Stimulated activated CD4-positive, alpha-beta T cell treated with anti-CD3 and anti-CD28 coated beads, Interleukin-1b, Interleukin-23, amount 100 ng/mL, for 1 hour (primary cell): Measurements from ENCODE around the gene SP3.

Experiments
- DNase-seq, 2 donors: peaks; one replicate each; pipeline ENCODE4 v3.0.0-alpha.2; 2020; ENCODE audit warnings: low read depth in 2 of 2

SP3 gene

DNA sequence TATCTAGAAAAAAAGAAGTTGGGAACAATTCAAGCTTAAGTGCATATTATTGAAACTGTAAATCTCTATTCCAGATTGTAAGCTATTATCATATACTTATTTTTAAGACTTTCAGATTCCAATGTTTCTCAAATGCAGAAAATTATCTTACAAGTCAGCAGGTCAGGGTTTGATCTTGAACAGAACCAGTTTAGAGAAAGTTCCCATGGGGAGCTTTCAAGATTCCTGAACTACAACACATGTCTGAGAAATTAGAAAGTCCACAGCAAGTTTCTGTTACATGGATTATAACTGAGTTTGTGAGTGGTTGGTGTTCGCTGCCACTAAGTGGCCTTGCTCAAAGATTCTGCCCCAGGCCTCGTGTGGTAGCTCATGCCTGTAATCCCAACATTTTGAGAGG lies 31.6 kb upstream of the SP3 start:
- no peak for DNase-seq

DNA sequence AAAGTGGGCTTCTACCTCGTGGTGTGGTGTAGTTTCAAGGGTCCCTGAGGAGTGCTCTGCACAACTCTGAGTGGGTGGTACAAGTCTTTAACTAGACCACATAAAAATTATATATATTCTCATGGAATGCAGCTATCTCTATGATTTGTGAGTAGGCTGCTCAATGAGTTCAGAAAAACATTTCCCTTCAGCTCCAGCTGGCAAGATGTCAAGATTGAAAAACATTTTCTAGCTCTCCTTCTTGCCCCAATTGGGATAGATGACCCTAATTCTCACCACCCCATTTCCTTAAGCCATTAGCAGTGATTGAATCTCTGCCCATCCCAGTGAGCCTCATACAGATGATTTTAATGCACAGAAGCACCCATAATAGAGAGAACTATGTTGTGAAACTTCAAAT lies 28.3 kb upstream of the SP3 start:
- DNase-seq = no peak

DNA sequence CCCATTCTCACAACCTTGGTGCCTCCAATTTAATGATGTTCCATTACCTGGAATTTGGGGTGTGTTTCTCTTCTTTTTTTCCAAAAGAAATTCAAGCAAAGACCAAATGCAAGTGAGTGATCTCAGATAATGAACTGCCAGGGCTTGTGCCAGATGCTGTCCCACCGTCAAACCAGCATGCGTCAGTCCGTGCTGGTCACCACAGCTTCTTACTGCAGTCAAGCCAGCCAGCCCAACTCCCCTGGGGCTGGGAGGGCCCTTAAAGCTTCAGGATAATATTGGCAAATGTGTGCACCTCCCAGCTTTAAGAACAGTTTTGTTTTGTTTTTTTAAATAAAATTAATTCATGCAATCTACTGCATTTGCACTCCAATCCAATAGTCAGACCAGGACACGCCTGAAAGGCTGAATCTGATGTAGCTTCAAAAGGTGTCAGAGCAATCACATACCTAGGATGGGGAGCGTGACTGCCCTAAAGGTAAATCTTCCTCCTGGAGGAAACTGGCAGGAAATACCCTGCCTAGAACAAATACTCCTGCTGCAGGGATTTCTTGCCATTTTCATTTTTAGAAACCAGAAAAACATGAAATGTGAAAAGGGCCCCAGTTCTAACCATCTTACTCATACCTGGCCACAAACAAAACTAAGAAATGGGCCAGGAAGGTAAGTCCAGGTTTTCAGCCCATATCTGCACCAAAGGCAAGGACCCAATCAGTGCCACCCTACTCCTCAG lies 26.8 kb upstream of the SP3 start:
- no peak for DNase-seq

DNA sequence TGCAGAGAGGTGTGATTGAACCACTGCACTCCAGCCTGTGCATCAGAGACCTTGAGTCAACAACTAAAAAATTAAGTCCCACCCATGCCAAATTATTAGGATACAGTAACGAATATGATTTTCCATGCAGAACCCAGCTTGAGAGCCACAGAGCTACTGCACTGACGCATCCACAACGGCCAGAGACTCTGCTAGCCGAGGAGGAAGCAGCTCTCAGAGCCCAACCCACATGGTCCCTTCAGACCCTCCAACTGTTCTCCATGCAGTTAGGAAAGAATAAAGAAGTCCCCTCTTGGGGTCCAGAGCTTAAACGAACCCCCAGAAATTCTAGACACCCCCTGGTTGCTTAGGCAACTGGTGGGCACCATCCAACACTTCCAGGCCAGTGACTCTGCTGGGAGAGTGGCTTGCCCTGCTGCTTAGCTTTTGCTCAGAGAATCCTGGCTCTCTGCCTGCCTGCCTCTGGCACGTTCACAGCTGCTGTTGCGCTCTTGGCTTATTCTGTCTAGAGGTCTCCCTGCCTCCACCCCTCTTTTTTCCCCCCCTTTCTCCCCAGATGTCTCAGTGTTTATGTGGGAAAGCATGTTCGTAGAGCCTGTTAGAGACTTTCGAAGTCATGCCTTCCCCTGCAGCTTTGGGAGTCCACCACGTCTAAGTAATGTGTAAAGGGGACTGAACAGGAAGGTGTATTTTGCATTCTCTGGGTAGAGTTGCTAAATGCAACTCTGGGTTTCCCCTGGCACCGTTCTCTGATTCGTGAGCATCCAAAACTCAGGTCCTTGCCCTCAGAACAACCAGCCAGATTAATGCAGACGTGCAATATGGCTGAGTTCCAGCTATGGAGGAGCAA lies 26.0 kb upstream of the SP3 start:
- no peak for DNase-seq

DNA sequence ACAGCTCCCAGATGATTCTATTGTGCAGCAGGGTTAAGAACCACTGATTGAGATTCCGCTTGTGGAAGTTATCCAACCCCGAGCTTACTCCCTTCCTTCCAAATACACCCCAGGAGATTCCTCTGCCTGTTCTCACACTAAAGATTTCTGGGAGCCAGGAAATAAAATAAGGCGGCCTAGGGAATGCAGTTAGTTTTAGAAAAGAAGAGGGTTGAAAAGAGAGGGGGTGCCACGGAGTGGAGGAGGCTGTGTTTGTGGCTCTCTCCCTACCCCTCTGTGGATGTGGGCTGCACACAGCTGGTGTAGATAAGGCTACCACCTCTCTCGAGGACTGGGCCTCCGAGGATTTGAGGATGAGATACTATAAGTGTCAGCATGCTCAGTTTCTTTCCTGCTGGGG lies 25.1 kb upstream of the SP3 start:
- DNase-seq = no peak

DNA sequence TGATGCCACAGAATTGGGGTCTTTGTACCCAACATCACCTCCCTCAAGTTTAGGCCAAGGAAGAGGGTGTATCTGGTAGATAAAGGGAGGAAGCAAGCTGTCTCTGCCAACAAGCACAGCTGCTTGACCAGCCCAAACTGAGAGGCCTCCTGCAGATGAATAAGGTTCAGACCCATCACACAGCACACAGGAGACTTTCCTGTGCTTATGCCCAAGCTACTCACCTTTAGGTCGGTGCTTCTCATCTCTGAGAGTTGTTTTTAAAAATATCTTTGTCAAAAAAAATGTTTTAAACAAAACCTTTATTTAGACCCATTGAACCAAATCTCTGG lies 24.7 kb upstream of the SP3 start:
- no peak for DNase-seq

DNA sequence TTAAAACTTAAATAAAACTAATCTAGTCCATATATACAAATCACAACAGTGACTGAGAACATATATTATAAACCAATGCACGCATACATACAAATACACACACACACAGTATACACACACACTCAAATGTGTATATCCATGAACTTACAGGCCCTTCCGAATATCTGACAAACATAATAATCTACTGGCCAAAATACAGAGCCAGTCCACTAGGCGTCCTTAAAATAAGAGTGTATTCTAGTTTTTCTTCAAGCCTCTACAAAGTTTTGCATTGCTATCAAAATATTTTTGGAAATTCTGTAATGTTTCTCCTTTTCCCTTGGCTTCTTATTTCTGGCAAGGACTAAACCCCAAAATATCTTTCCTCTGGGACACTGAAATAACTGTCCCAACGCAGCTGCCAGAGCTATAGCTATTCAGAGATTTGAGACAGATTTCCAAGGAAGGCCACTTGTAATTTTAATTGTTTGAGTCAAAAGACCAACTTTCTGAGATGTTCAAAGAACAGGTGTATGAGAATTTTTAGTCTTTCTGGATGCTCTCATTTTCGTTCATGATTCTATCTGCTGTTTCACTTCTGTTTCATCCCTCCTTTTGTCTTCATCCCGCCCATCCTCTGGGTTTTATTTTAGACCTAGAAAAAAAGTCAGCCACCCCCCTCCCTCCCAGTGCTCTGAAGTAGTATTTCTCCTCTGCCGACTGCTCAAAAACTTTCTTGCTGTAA lies 24.1 kb upstream of the SP3 start:
- DNase-seq = no peak

DNA sequence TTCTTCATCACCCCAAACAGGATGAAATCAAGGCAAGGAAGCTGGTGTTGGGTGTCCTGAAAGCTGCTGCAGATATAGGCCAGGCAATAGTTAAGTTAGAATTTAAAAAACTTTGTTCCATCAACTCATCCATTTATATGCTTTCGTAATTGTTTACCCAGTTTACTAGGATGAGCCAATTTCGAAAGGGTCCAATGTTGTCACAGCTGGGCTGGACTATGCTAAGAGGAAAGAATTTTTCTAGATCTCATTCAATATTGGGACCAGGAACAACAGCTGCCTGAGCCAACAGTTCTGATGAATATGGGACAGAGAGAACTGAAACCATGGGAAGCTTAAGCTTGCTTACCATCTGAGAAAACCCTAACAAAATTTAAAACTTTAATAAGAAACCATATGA lies 21.6 kb upstream of the SP3 start:
- DNase-seq = no peak

DNA sequence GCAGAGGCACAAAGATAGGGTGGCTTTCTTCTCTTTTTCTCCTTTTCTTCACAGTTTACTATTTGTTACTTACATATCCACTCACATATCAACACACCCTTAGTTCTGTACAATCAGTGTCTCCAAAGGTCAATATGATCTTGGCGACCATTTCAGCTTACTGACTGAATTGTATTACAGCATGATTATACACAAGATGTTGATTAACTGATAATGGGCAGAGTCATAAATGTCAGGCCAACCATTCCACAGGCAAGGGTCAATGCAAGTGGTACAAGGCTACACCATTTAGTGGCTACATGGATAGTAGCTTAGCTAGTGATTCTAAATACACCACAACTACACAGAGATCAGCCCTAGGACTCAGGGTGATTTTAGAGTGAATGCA lies 20.4 kb upstream of the SP3 start:
- DNase-seq = no peak

DNA sequence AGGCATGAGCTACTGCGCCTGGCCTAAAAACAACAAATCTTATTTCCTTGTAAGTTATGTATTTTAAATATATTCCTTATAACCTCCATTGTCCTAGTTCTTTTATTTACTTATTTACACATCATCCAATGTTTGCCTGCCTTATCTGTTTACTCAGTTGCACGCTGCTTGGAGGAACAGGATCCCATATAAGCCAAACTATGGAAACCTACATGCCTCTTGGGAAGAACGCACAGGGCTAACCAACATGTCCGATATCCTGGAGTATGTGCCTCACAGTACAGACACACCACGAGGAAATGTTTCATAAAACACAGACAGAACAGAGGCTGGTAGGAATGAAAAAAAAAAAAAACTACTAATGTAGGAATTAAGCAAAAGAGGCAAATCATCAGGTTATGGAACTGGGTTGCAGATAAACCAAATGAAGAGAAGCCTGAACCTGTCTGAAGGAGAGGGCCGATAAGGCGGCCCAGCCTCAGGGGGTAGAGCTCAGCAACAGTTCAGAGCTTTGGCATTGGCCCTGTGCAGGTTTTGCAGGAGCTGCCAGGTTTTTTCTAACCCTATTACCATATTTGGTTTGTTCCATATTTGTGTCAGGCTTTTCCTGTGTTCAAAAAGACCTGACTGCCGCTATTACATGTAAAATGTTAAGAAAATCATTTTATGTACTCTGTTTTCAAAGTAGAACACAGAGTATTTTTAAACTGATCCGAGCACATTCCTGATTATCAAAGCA lies 19.9 kb upstream of the SP3 start:
- no peak for DNase-seq

DNA sequence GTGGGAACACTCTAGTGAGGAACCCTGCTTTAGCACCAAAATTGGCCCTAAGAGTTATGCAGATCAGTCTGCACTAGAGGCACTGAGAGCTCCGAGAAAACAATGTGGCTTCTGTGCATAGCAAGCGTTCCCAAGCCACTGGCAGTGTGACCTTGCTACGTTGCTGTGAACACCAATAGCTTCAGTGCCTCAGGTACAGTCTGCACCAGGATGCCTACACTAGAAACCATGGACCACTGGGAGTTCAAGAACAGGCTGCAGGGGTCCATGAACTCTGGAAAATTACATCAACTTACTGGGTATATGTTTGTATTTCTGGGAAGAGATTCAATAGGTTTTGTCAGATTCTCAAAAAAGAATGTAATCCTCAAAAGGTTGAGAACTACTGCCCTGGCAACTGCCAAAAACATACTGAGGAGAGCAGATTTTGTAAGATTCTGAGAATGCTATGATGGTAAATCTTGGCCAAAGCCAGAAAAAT lies 18.3 kb upstream of the SP3 start:
- DNase-seq = no peak

DNA sequence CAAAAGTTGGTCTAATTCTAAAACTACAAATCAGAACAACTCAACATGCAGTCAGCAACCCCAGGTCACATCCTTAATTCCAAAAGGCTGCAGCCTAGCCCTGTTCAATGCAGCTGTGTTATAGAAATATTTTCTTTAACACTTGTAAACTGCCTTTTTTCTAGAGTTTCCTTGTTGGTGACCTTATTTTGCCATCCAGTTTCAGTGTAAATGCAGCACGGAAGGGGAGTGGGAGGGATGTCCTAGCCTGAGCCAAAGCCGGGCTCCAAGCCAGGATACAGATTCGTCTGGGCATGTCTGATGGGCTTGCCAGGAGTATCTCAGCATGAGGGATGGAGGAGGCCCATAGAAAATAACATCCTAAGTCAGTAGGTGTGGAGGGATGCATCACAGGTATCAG lies 17.7 kb upstream of the SP3 start:
- DNase-seq = no peak

DNA sequence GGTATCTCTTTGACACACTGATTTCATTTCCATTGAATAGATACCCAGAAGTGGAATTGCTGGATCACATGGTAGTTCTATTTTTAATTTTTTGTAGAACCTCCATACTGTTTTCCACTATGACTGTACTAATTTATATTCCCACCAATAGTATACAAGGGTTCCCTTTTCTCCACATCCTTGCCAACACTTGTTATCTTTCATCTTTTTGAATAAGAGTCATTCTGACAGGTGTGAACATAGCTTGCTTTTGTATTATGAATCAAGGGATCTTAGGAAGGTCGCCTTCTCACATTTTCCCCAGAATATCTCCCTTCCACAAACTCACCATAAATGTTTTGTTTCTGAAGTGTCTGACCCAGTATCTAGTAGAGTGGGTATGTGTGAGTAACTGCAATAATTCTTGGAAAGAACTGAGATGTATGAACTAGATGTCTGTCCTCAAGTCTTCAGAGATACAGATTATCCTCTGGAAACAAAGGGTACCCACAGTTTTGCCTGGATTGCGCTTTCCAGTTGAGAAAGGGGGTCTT lies 17.1 kb upstream of the SP3 start:
- DNase-seq = no peak

DNA sequence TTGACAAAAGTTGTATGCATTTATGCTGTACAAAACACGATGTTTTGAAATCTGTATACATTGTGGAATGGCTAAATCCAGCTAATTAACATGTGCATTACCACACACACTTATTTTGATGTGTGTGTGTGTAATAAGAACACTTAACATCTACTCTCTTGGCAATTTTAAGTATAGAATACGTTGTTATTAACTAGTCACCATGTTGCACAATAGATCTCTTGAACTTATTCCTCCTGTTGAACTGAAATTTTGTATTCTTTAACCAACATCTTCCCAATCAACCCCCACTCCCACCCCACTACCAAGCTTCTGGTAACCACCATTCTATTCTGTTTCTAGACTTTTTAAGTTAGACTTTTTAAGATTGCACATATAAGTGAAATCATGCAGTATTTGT lies 16.3 kb upstream of the SP3 start:
- DNase-seq = no peak

DNA sequence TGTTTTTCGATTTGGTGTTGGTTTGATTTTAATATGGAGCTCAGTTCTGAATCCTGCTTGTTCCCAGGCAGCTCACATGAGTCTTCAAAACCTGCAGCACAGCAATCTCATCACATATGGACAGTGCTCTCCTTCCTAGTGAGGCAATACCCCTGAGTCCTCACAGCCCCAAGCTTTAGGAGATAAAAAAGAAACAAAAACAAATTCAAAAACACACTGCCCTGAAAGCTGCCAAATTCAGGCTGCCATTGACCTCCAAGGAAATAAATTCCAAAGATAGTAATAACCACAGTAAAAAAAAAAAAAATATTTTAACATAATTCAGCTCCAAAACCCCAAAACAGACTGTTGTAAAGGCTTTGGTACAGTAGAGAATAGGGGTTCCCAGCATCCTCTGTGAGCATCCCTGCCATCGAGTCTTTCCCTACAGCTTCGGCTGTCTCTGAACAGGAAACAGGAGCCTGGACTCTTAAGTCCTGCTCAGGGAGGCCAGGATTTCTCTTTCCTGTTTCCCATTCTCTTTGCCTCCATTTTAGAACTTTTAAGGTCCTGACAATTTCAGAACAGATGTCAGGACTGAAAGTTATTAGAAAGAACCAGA lies 14.7 kb upstream of the SP3 start:
- DNase-seq = no peak

DNA sequence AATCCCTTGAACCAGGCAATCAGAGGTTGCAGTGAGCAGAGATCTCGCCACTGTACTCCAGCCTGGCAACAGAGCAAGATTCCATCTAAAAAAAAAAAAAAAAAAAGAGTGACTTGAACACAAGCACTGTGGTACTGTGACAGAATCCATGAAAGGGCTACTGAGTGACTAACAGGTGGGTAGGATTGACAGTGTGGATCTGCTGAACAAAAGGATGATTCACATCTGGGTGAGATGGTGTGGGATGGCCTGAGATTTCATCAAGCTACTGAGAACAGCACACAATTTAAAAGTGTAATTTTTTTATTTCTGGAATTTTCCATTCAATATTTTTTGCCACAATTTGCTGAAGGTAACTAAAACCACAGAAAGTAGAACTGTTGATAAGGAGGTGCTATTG lies 13.3 kb upstream of the SP3 start:
- DNase-seq = no peak

DNA sequence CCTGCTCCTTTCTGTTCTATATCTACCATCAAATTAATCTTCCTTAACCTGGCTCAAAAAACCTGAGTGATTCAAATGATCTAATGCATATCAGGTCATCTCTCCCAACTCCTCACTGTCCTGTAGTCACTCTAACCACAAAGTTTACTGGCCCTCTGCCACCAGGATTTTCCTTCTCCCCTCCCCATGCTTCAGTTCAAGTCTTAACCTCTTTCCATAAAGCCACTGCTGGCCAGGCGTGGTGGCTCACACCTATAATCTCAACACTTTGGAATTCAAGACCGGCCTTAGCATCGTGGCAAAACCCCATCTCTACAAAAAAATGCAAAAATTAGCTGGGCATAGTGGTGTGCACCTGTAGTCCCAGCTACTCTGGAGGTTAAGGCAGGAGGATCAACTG lies 7.5 kb upstream of the SP3 start:
- DNase-seq = no peak

DNA sequence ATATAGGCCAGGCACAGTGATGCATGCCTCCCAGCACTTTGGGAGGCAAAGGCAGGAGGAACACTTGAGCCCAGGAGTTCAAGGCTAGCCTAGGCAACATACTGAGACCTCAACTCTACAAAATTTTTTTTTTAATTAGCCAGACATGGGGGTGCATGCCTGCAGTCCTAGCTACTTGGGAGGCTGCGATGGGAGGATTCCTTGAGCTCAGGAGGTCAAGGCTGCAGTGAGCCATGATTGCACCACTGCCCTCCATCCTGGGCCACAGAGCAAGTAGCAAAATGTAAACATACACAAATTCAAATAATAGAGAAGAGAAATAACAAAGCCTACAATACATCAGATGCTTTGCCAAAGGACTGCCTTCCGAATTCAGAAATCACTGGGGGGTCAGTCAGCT lies 7.0 kb upstream of the SP3 start:
- no peak for DNase-seq

DNA sequence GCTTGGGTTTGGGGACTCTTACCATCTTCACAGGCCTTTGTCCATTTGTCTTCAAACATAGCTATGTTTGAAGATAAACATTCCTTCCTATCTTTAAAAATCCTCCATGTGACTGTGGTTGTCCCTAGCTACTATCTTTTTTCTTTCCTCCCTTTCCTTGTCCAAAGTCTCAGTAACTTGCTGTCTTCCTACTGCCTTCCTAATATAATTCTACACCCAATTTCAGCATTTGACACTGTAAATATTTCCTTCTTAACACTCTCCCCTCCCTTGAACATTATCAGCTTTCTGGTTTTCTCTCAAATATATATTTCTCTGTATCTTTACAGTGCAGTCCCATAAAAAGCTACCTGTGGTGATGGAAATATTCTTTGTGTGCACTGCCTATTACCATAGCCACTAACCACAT lies 5.3 kb upstream of the SP3 start:
- no peak for DNase-seq

DNA sequence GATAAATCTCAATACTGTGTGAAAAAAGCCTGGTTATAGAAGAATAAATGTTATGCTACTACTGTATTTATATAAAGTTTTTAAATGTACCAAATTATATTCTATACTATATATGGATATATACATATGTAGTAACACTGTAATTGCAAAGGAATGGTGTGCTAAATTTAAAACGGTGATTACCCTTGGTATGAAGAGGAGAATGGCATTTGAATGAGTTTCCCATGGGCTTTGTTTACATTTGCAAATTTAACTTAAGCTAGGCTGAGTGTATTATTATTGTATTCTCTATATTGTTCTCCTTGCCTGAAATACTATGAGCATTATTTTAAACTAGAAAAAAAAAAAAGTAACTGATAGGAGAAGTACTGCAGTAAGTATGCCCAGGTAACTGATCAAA lies 4.7 kb upstream of the SP3 start:
- no peak for DNase-seq

DNA sequence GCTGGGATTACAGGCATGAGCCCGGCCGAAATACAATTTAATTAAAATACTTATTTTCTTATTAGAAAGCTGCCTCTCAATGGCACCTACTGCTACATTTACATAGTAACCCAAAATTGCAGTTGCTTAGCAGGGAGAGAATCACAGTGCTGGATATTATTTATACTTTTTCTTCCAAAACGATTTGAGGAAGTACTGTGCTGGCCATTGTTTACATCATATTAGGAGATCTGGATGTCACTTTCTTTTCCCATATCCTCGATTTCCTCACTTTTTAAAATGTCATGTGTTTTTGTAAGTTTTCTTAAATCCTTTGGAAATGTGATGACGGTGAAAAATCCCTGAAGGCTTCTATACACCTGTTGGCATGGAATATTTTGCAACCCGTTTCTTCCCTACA lies 3.4 kb upstream of the SP3 start:
- no peak for DNase-seq
